Measurements from ENCODE around the gene FASLG.

Gene FASLG

DNA sequence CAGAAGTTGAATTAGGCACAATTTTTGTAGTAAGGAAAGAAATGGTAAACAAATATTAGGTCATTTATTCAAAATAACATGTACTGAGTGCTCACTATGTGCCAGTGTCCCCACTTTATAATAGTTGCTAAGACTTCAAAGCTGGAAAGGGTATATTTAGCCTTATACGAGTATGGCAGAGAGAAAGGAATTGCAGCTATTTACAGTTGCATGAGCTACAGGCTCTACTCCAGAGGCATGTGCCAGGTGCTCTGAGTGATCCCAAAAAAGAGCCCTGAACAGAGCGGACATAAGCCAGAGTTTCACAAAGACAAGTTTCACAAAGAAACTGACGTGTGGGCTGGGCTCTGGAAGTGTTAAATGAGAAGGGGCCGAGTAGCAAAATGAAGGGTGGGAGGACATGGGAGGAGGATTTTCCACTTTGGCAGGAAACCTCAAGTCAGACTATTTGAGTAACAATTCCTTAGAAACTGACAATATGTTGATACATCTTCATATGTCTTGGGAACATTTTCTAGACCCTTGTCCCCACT lies 40.9 kb downstream of the FASLG start:
- Histone ChIP-seq H3K4me1 (ENCODE audit: insufficient read depth, low read length, severe bottlenecking) (no peaks in the 10 kb centered on the region), H3K36me3 (ENCODE audit: insufficient read depth, low read length) (no peaks in the 10 kb centered on the region), H3F3A (ENCODE audit: insufficient read depth, low read length) (no peaks in the 10 kb centered on the region), H3K4me2 (ENCODE audit: low read length) (no peak overlapping the region), H4K20me1 (ENCODE audit: insufficient read depth, low read length) (no peaks in the 10 kb centered on the region), H3K9ac (ENCODE audit: low read length) (no peak overlapping the region), H3K9me2 (ENCODE audit: low read depth, low read length) (no peaks in the 10 kb centered on the region), H3K79me2 (ENCODE audit: insufficient read depth, low read length) (no peaks in the 10 kb centered on the region), H3K4me3 (ENCODE audit: low read depth, low read length, poor library complexity, severe bottlenecking) (no peak overlapping the region), H3K27me3 (ENCODE audit: insufficient read depth, low read length) (no peaks in the 10 kb centered on the region), H3K9me3 (ENCODE audit: low read length) (no peaks in the 10 kb centered on the region), H3K27ac (ENCODE audit: low read depth, low read length, poor library complexity, severe bottlenecking) (no peak overlapping the region), H2AFZ (ENCODE audit: low read length) (no peak overlapping the region)
- TF ChIP-seq, protein P1, sequence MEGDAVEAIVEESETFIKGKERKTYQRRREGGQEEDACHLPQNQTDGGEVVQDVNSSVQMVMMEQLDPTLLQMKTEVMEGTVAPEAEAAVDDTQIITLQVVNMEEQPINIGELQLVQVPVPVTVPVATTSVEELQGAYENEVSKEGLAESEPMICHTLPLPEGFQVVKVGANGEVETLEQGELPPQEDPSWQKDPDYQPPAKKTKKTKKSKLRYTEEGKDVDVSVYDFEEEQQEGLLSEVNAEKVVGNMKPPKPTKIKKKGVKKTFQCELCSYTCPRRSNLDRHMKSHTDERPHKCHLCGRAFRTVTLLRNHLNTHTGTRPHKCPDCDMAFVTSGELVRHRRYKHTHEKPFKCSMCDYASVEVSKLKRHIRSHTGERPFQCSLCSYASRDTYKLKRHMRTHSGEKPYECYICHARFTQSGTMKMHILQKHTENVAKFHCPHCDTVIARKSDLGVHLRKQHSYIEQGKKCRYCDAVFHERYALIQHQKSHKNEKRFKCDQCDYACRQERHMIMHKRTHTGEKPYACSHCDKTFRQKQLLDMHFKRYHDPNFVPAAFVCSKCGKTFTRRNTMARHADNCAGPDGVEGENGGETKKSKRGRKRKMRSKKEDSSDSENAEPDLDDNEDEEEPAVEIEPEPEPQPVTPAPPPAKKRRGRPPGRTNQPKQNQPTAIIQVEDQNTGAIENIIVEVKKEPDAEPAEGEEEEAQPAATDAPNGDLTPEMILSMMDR (IDR thresholded peaks at IDR 0.05; ENCODE audit: low read length), result no peak
- no peak for TF ChIP-seq EZH2 (IDR thresholded peaks at IDR 0.05; ENCODE audit: borderline replicate concordance, low read length)

DNA sequence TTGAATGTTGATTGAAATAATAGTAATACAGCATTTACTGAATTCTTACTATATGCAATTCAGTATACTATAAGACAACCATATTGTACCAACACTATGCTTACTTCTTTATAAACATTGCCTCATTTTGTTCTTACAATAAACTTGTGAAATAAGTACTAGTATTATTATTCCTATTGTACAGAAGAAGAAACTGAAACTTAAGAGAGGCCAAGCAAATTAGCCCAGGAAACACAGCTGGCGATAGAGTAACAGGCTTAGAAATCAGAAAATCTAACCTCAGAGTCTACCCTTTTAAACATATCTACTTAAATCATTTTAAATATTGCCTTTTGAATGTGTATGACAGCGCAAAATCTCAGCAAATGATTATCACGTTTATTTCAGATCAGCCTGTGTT lies 41.7 kb downstream of the FASLG start:
- H3K36me3 ChIP-seq (ENCODE audit: insufficient read depth, low read length), result no peaks in the 10 kb centered on the region
- H4K20me1 ChIP-seq (ENCODE audit: insufficient read depth, low read length), result no peaks in the 10 kb centered on the region
- H3K79me2 ChIP-seq (ENCODE audit: insufficient read depth, low read length), result no peaks in the 10 kb centered on the region
- no peak overlapping the region for H2AFZ ChIP-seq (ENCODE audit: low read length)
- H3K9me2 ChIP-seq (ENCODE audit: low read depth, low read length), result no peaks in the 10 kb centered on the region
- no peak overlapping the region for H3K4me3 ChIP-seq (ENCODE audit: low read depth, low read length, poor library complexity, severe bottlenecking)
- no peaks in the 10 kb centered on the region for H3F3A ChIP-seq (ENCODE audit: insufficient read depth, low read length)
- no peaks in the 10 kb centered on the region for H3K4me1 ChIP-seq (ENCODE audit: insufficient read depth, low read length, severe bottlenecking)
- H3K4me2 ChIP-seq (ENCODE audit: low read length), result no peak overlapping the region
- TF ChIP-seq, protein P1 (IDR thresholded peaks at IDR 0.05; ENCODE audit: low read length), result no peak
- TF ChIP-seq EZH2 (IDR thresholded peaks at IDR 0.05; ENCODE audit: borderline replicate concordance, low read length), result no peak
- no peaks in the 10 kb centered on the region for H3K27me3 ChIP-seq (ENCODE audit: insufficient read depth, low read length)
- H3K9ac ChIP-seq (ENCODE audit: low read length), result no peak overlapping the region
- H3K27ac ChIP-seq (ENCODE audit: low read depth, low read length, poor library complexity, severe bottlenecking), result no peak overlapping the region
- H3K9me3 ChIP-seq (ENCODE audit: low read length), result no peaks in the 10 kb centered on the region

DNA sequence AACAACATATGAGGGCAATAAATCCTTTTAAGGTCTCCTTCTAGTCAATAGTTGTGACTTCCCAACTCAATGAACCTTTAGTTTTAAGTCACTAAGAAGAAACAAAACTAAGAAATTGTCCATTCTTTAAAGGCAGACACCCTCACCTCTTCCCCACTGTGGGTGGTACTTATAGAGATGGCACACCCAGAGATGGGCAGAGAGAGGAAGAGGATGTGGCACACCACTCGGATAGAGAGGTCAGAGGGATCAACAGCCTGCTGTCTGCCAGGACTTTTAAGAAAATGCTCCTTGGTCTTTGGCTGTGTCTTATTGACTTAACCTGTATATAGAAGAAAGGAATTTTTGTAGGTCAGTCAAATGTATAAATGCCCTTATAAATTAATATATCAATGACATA lies 45.1 kb downstream of the FASLG start:
- Histone ChIP-seq H3K36me3 (ENCODE audit: insufficient read depth, low read length) (no peaks in the 10 kb centered on the region), H3K27me3 (ENCODE audit: insufficient read depth, low read length) (no peaks in the 10 kb centered on the region; the same call in 1 of the 2 replicates), H3K79me2 (ENCODE audit: insufficient read depth, low read length) (no peaks in the 10 kb centered on the region), H3K9ac (ENCODE audit: low read length) (no peak overlapping the region), H2AFZ (ENCODE audit: low read length) (no peak overlapping the region), H3K4me3 (ENCODE audit: low read depth, low read length, poor library complexity, severe bottlenecking) (no peak overlapping the region), H4K20me1 (ENCODE audit: insufficient read depth, low read length) (no peaks in the 10 kb centered on the region), H3K4me2 (ENCODE audit: low read length) (no peak overlapping the region), H3F3A (ENCODE audit: insufficient read depth, low read length) (no peaks in the 10 kb centered on the region), H3K27ac (ENCODE audit: low read depth, low read length, poor library complexity, severe bottlenecking) (no peak overlapping the region), H3K9me2 (ENCODE audit: low read depth, low read length) (no peaks in the 10 kb centered on the region), H3K4me1 (ENCODE audit: insufficient read depth, low read length, severe bottlenecking) (no peaks in the 10 kb centered on the region), H3K9me3 (ENCODE audit: low read length) (no peaks in the 10 kb centered on the region)
- TF ChIP-seq, protein P1 (IDR thresholded peaks at IDR 0.05; ENCODE audit: low read length), result no peak
- no peak for TF ChIP-seq EZH2 (IDR thresholded peaks at IDR 0.05; ENCODE audit: borderline replicate concordance, low read length)
